Spleen (tissue), 11 donors: ENCODE measurements around the gene PPP1R3G. TPM values are rescaled to one million over a fixed set of nuclear protein-coding genes. Genes with fewer than 3 reads are reported as not detected.

Experiments
- DNase-seq: peaks from one replicate; pipeline ENCODE4 v3.0.0-alpha.2; 2020
- H3K27ac ChIP-seq, 8 donors: fragments of 200-600 bp; sonication (generic) in 7 of 8; 1 replicate in 4 of 8; 2 replicates in 4 of 8; pipeline versions ENCODE4 v1.5.0 to v1.8.0; 2016 to 2021; ENCODE audit warnings: inconsistent platforms in 4 of 8, mild to moderate bottlenecking in 4 of 8, moderate library complexity in 1 of 8
- H3K27me3 ChIP-seq, 7 donors: fragments of 200-600 bp; sonication (generic) in 6 of 7; replicated peaks in 1 of 7; 1 replicate in 4 of 7; 2 replicates in 3 of 7; pipeline versions ENCODE4 v1.5.0 to v1.8.0; 2016 to 2021; ENCODE audit warnings: inconsistent platforms in 3 of 7, mild to moderate bottlenecking in 1 of 7
- H3K36me3 ChIP-seq, 6 donors: fragments of 200-600 bp; sonication (generic) in 5 of 6; 1 replicate in 4 of 6; 2 replicates in 2 of 6; pipeline versions ENCODE4 v1.5.0 to v1.8.0; 2016 to 2021; ENCODE audit warnings: inconsistent platforms in 2 of 6
- H3K4me1 ChIP-seq, 6 donors: fragments of 200-600 bp; sonication (generic) in 5 of 6; 1 replicate in 3 of 6; 2 replicates in 3 of 6; pipeline versions ENCODE4 v1.5.0 to v1.8.0; 2016 to 2021; ENCODE audit warnings: inconsistent platforms in 3 of 6
- H3K4me3 ChIP-seq, 8 donors: fragments of 200-600 bp; sonication (generic) in 7 of 8; 1 replicate in 4 of 8; 2 replicates in 4 of 8; pipeline versions ENCODE4 v1.5.0 to v1.8.0; 2016 to 2021; ENCODE audit warnings: inconsistent platforms in 4 of 8, mild to moderate bottlenecking in 4 of 8, moderate library complexity in 2 of 8
- H3K9me3 ChIP-seq, 8 donors: fragments of 200-600 bp; sonication (generic) in 7 of 8; 1 replicate in 4 of 8; 2 replicates in 4 of 8; pipeline versions ENCODE4 v1.5.0 to v1.8.0; 2016 to 2021; ENCODE audit warnings: inconsistent platforms in 4 of 8
- POLR2A ChIP-seq, 3 donors: fragments of 450-650 bp; IDR thresholded peaks; one replicate each; pipeline ENCODE4 v1.5.1; 2017; ENCODE audit warnings: antibody characterized with exemption in 3 of 3, mild to moderate bottlenecking in 1 of 3
- POLR2AphosphoS5 ChIP-seq, 3 donors: sonication (generic); formaldehyde crosslinking; IDR thresholded peaks; one replicate each; pipeline ENCODE4 v1.5.1; 2017; ENCODE audit warnings: antibody characterized with exemption in 3 of 3
- WGBS, 5 donors: extraction: QIAGEN DNeasy Blood & Tissue Kit in 3 of 5; methylation state at CpG; one replicate each; pipeline versions ENCODE4 v1.1.5 to v1.1.7; 2013 to 2018; 5-methylcytosine and 5-hydroxymethylcytosine counted together
- intact Hi-C: fragments of 100-400 bp; cut with DNase I; formaldehyde crosslinking; loops from one replicate; pipeline ENCODE4 v1.15.0; 2023; ENCODE audit warnings: low total_unique reads
- polyA plus RNA-seq, 3 donors: library from polyadenylated mRNA; stranded (reverse); fragments of 200-250 nt; gene quantifications; one replicate each; pipeline ENCODE4 v1.2.1, GENCODE V29; 2013
- total RNA-seq, 7 donors: library from RNA; depleted of rRNA in 3 of 7; stranded (reverse); fragments of >200 nt in 3 of 7; fragmentation: NEBNext Ultra II Directional in 4 of 7; extraction: Animal tissue kit (Norgen Biotek cat#: 25700) in 4 of 7; gene quantifications; one replicate each; pipeline versions ENCODE4 v1.1.0 to v1.2.1, GENCODE V29; 2016 to 2021
- TF ChIP-seq, protein P1 (sequence below), 11 experiments: fragments of 200-600 bp in 7 of 11; fragments of 450-650 bp in 4 of 11; sonication (generic) in 4 of 11; IDR thresholded peaks in 8 of 11; conservative IDR thresholded peaks in 3 of 11; 1 replicate in 7 of 11; 2 replicates in 4 of 11; pipeline versions ENCODE4 v1.4.0 to v1.8.0; 2016 to 2021; ENCODE audit warnings: antibody characterized with exemption in 11 of 11, inconsistent platforms in 4 of 11, mild to moderate bottlenecking in 1 of 11
- donor health status: healthy with polysubstance abuse.
- donor health status: DM: no; HTN: no; CAD: no; lungs with moderate emphysema.
- donor health status: DM: no; HTN: no; CAD: no.
- donor health status: Bipolar disorder and iron deficiency.
- donor health status: healthy.
- donor health status: DM: no; HTN: no; CAD: no.
- donor health status: DM: yes; HTN: yes; CAD: no.

Gene PPP1R3G
- total and polyA plus RNA-seq, 10 donors, result 0.54 to 10.1 (median 4.5) TPM

DNA sequence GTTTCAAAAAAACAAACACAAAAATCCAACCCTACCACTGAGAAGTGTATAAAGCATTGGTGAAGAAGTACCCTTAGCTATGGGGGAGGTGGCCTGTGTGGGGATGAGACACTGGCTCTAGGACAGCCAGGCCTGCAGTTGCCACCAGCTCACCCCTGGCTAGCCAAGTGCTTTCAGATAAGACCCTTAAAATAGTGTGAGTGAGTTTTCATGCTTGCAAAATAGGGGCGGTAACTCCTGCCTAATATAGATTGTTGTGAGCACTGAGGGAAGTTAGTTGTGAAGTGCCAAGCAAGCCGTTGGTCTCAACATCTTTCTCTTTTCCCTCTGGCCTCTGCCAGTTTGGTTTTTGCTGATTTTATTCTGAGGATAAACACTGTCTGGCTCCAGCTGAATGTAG, 11.3 kb downstream of the PPP1R3G start:
- TF ChIP-seq POLR2A (IDR thresholded peaks at IDR 0.05), result no peak
- TF ChIP-seq, protein P1, sequence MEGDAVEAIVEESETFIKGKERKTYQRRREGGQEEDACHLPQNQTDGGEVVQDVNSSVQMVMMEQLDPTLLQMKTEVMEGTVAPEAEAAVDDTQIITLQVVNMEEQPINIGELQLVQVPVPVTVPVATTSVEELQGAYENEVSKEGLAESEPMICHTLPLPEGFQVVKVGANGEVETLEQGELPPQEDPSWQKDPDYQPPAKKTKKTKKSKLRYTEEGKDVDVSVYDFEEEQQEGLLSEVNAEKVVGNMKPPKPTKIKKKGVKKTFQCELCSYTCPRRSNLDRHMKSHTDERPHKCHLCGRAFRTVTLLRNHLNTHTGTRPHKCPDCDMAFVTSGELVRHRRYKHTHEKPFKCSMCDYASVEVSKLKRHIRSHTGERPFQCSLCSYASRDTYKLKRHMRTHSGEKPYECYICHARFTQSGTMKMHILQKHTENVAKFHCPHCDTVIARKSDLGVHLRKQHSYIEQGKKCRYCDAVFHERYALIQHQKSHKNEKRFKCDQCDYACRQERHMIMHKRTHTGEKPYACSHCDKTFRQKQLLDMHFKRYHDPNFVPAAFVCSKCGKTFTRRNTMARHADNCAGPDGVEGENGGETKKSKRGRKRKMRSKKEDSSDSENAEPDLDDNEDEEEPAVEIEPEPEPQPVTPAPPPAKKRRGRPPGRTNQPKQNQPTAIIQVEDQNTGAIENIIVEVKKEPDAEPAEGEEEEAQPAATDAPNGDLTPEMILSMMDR (IDR thresholded peaks at IDR 0.05 in 8 of 11, conservative IDR thresholded peaks at IDR 0.05 in 3 of 11), result no peak
- no peak for TF ChIP-seq POLR2AphosphoS5 (IDR thresholded peaks at IDR 0.05)
- 41 to 63% (median 50%) methylated on average over 2 of the region's 2 CpGs for WGBS, 5 donors

DNA sequence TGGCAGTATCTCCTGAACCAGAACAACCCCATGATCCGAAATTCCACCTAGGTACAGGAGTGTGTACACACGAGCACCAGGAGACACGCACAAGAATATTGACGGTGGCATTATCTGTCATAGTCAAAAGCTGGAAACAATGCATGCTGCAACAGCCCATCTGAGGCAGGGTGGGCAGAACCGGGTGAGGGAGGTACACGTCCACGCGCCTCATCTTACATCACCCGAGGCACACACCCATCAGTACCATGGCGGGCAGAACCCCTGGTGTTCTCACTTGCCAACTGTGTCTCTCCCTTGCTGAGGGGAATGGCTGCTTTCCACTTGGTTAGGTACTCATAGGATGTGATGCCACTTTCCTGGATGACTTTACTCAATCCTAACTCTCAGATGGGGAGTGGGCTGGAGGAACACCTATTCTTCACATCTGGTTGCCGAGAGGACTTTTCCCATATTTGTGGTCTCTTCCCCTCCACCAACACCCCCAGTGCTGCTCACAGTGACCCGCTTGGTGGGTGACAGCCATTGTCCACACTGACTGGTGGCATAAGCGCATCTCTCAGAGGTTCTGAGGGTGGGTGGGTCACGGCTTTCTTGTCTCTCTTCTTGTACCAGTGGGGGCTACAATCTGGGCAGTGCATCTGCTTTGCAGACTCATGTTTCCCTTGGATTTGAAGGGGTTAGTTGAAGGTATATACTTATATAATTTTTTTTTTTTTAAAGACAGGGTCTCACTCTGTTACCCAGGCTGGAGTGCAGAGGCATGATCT, 13.5 kb downstream of the PPP1R3G start:
- no peak overlapping the region for H3K27ac ChIP-seq
- H3K4me1 ChIP-seq, result peaks cover 0 to 6% (median 0%) of the 10 kb centered on the region in 6 donors
- TF ChIP-seq POLR2A (IDR thresholded peaks at IDR 0.05), result no peak
- TF ChIP-seq, protein P1 (IDR thresholded peaks at IDR 0.05 in 8 of 11, conservative IDR thresholded peaks at IDR 0.05 in 3 of 11), result no peak
- no peak for TF ChIP-seq POLR2AphosphoS5 (IDR thresholded peaks at IDR 0.05)
- H3K9me3 ChIP-seq, result no peaks in the 10 kb centered on the region
- DNase-seq, result no peak
- H3K36me3 ChIP-seq, result no peaks in the 10 kb centered on the region
- H3K27me3 ChIP-seq, result peaks cover 0 to 5% (median 0%) of the 10 kb centered on the region in 7 donors
- no peak overlapping the region for H3K4me3 ChIP-seq
- 87 to 95% (median 90%) methylated on average over 14 of the region's 14 CpGs for WGBS, 5 donors
- intact Hi-C loops, result no loop called here

More for the DNA sequence above, 11.3 kb downstream of the PPP1R3G start:
- H3K9me3 ChIP-seq, result no peaks in the 10 kb centered on the region
- no peak for DNase-seq
- H3K27me3 ChIP-seq, result peaks cover 0 to 6% (median 0%) of the 10 kb centered on the region in 7 donors
- H3K4me1 ChIP-seq, result peaks cover 0 to 8% (median 0%) of the 10 kb centered on the region in 6 donors
- no peaks in the 10 kb centered on the region for H3K36me3 ChIP-seq
- no peak overlapping the region for H3K4me3 ChIP-seq
- intact Hi-C loops, result no loop called here
- no peak overlapping the region for H3K27ac ChIP-seq

DNA sequence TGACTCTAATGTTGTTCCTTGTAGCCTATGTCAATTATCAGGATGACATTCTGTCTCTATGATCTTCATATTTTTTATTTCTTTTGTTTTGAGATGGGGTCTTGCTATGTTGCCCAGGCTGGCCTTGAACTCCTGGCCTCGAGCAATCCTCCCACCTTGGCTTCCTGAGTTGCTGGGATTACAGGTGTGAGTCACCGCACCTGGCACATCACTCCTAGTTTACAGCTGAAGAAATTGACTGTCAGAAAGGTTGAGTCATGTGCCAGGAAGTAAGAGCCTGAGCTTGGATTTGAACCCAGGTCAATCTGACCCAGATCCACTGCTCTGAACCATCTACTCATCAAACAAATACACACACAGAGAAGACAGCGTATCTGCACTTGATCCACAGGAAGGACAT, 14.4 kb downstream of the PPP1R3G start:
- no peaks in the 10 kb centered on the region for H3K27me3 ChIP-seq
- intact Hi-C loops, result no loop called here
- no peak overlapping the region for H3K27ac ChIP-seq
- no peaks in the 10 kb centered on the region for H3K9me3 ChIP-seq
- no peak for DNase-seq
- TF ChIP-seq POLR2A (IDR thresholded peaks at IDR 0.05), result no peak
- TF ChIP-seq POLR2AphosphoS5 (IDR thresholded peaks at IDR 0.05), result no peak
- TF ChIP-seq, protein P1 (IDR thresholded peaks at IDR 0.05 in 8 of 11, conservative IDR thresholded peaks at IDR 0.05 in 3 of 11), result no peak
- H3K4me1 ChIP-seq, result peaks cover 0 to 6% (median 0%) of the 10 kb centered on the region in 6 donors
- WGBS, 5 donors, result 80 to 98% (median 95%) methylated on average over 3 of the region's 3 CpGs
- no peaks in the 10 kb centered on the region for H3K36me3 ChIP-seq
- no peak overlapping the region for H3K4me3 ChIP-seq

DNA sequence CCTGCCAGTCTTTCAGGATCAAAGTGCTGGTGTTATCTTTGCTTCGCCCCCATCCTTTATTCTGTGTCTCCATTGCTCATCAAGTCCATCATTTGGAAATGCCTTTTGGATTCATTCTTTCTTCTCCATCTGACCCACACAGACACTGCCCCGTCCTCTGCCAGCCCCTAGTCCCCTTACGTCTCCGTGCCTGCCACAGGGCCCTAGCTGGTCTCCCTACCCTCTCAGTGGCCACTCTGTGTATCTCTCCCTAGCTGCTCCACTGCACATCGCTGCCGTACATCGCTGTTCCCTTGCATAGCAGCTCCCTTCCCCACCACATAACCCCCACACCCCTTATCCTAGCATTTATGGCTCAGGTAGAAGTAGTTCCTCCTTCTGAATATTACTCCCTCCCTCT, 15.7 kb downstream of the PPP1R3G start:
- DNase-seq, result peak; percentile 29
- no peaks in the 10 kb centered on the region for H3K27me3 ChIP-seq
- H3K36me3 ChIP-seq, result no peaks in the 10 kb centered on the region
- H3K4me1 ChIP-seq, result no peaks in the 10 kb centered on the region
- no peak overlapping the region for H3K27ac ChIP-seq
- 93 to 96% (median 94%) methylated on average over 7 of the region's 7 CpGs for WGBS, 5 donors
- no peak overlapping the region for H3K4me3 ChIP-seq
- no peak for TF ChIP-seq POLR2AphosphoS5 (IDR thresholded peaks at IDR 0.05)
- TF ChIP-seq, protein P1 (IDR thresholded peaks at IDR 0.05 in 8 of 11, conservative IDR thresholded peaks at IDR 0.05 in 3 of 11), result no peak
- TF ChIP-seq POLR2A (IDR thresholded peaks at IDR 0.05), result no peak
- no peaks in the 10 kb centered on the region for H3K9me3 ChIP-seq
- intact Hi-C loops, result no loop called here
